Trophoblast cell (in vitro differentiated cells and primary cell): ENCODE results near the gene RNF40.
A peak's percentile ranks its signal among the peaks of the same experiment; 100 is the strongest.

Experiments
- DNase-seq, 2 donors: peaks; one replicate each; pipeline ENCODE4 v3.0.0-alpha.2; 2016
- H2AFZ ChIP-seq: 2 replicates; pipeline ENCODE4 v1.6.1; 2013; ENCODE audit warnings: low read length, moderate library complexity, mild to moderate bottlenecking; ENCODE audit not compliant: insufficient read depth, poor library complexity
- H2AK5ac ChIP-seq: 2 replicates; pipeline ENCODE4 v1.6.1; 2013; ENCODE audit warnings: mild to moderate bottlenecking, low read length
- H2BK120ac ChIP-seq: 2 replicates; pipeline ENCODE4 v1.6.1; 2013; ENCODE audit warnings: low read length, mild to moderate bottlenecking, moderate library complexity; ENCODE audit not compliant: insufficient read depth, poor library complexity
- H2BK12ac ChIP-seq: 2 replicates; pipeline ENCODE4 v1.6.1; 2013; ENCODE audit warnings: mild to moderate bottlenecking, low read length, moderate library complexity
- H2BK5ac ChIP-seq: 2 replicates; pipeline ENCODE4 v1.6.1; 2013; ENCODE audit warnings: low read length, low read depth, moderate library complexity, mild to moderate bottlenecking; ENCODE audit not compliant: poor library complexity
- H3K14ac ChIP-seq: 2 replicates; pipeline ENCODE4 v1.6.1; 2013; ENCODE audit warnings: mild to moderate bottlenecking, low read length
- H3K18ac ChIP-seq: 2 replicates; pipeline ENCODE4 v1.6.1; 2013; ENCODE audit warnings: mild to moderate bottlenecking, low read length
- H3K23ac ChIP-seq: 2 replicates; pipeline ENCODE4 v1.6.1; 2013; ENCODE audit warnings: low read length
- H3K27ac ChIP-seq: 2 replicates; pipeline ENCODE4 v1.5.1; 2013; ENCODE audit warnings: low read depth, mild to moderate bottlenecking, inconsistent platforms, low read length, moderate library complexity
- H3K27me3 ChIP-seq: 2 replicates; pipeline ENCODE4 v1.6.1; 2013; ENCODE audit warnings: inconsistent platforms, mild to moderate bottlenecking, low read length, moderate library complexity; ENCODE audit not compliant: insufficient read depth
- H3K36me3 ChIP-seq, 2 experiments: 1 replicate in 1 of 2; 2 replicates in 1 of 2; pipeline ENCODE4 v1.6.1; 2013; ENCODE audit warnings: low read length in 2 of 2, mild to moderate bottlenecking in 2 of 2, moderate library complexity in 1 of 2; ENCODE audit not compliant: insufficient read depth in 2 of 2, control insufficient read depth in 1 of 2
- H3K4ac ChIP-seq: 2 replicates; pipeline ENCODE4 v1.6.1; 2013; ENCODE audit warnings: low read depth, mild to moderate bottlenecking, low read length, moderate library complexity
- H3K4me1 ChIP-seq, 2 experiments: 1 replicate in 1 of 2; 2 replicates in 1 of 2; pipeline ENCODE4 v1.6.1; 2013; ENCODE audit warnings: low read length in 2 of 2, mild to moderate bottlenecking in 2 of 2, moderate library complexity in 1 of 2; ENCODE audit not compliant: insufficient read depth in 2 of 2, control insufficient read depth in 1 of 2
- H3K4me2 ChIP-seq: 2 replicates; pipeline ENCODE4 v1.6.1; 2013; ENCODE audit warnings: inconsistent platforms, mild to moderate bottlenecking, low read length, moderate library complexity
- H3K4me3 ChIP-seq: 2 replicates; pipeline ENCODE4 v1.5.1; 2013; ENCODE audit warnings: mild to moderate bottlenecking, low read depth, low read length, inconsistent platforms
- H3K79me1 ChIP-seq: one replicate; pipeline ENCODE4 v1.6.1; 2013; ENCODE audit warnings: low read length
- H3K79me2 ChIP-seq: 2 replicates; pipeline ENCODE4 v1.6.1; 2013; ENCODE audit warnings: low read length, mild to moderate bottlenecking; ENCODE audit not compliant: control insufficient read depth, insufficient read depth, poor library complexity
- H3K9ac ChIP-seq: 2 replicates; pipeline ENCODE4 v1.6.1; 2013; ENCODE audit warnings: mild to moderate bottlenecking, low read length
- H3K9me3 ChIP-seq: 2 replicates; pipeline ENCODE4 v1.6.1; 2013; ENCODE audit warnings: low read depth, mild to moderate bottlenecking, control low read depth, inconsistent platforms, low read length; ENCODE audit not compliant: insufficient read depth
- H4K12ac ChIP-seq: 2 replicates; pipeline ENCODE4 v1.6.1; 2013; ENCODE audit warnings: low read depth, mild to moderate bottlenecking, low read length, moderate library complexity
- H4K8ac ChIP-seq: 2 replicates; pipeline ENCODE4 v1.6.1; 2013; ENCODE audit warnings: low read depth, mild to moderate bottlenecking, low read length, moderate library complexity
- H4K91ac ChIP-seq: one replicate; pipeline ENCODE4 v1.6.1; 2013; ENCODE audit warnings: low read depth, mild to moderate bottlenecking, low read length, moderate library complexity
- WGBS: extraction: QIAGEN DNeasy Blood & Tissue Kit; methylation state at CpG from one replicate; pipeline ENCODE4 v1.1.7; 2013; ENCODE audit warnings: missing lambda C conversion rate; ENCODE audit not compliant: insufficient read length, insufficient coverage; ENCODE audit errors: extremely low coverage; 5-methylcytosine and 5-hydroxymethylcytosine counted together

Gene RNF40

GRCh38 chr16:30787613-30788378 is 25.7 kb downstream of the RNF40 start:
- H3K9ac ChIP-seq: peak overlapping the region; percentile 98
- no peak overlapping the region for H3K27ac ChIP-seq
- peak overlapping the region; percentile 96 for H3K4me3 ChIP-seq
- peaks cover 19 to 21% of the 10 kb centered on the region in 2 experiments for H3K36me3 ChIP-seq
- peaks cover 5% of the 10 kb centered on the region for H3K79me2 ChIP-seq
- peak in 1 of 2 donors; percentile 17 for DNase-seq
- peak overlapping the region; percentile 95 for H2AFZ ChIP-seq
- H2BK12ac ChIP-seq: peak overlapping the region; percentile 25
- H3K79me1 ChIP-seq: peaks cover 12% of the 10 kb centered on the region
- peak overlapping the region; percentile 95 for H4K8ac ChIP-seq
- H3K27me3 ChIP-seq: no peaks in the 10 kb centered on the region
- no CpG with 5 or more reads among the region's 11 CpGs for WGBS
- no peaks in the 10 kb centered on the region for H3K9me3 ChIP-seq
- H2BK5ac ChIP-seq: no peak overlapping the region
- H2BK120ac ChIP-seq: peak overlapping the region; percentile 90
- peak overlapping the region; percentile 93 for H4K91ac ChIP-seq
- H3K4me2 ChIP-seq: peak overlapping the region; percentile 70
- peaks cover 4 to 7% of the 10 kb centered on the region in 2 experiments for H3K4me1 ChIP-seq
- peak overlapping the region; percentile 0 for H3K18ac ChIP-seq
- no peak overlapping the region for H3K23ac ChIP-seq
- H3K14ac ChIP-seq: peak overlapping the region; percentile 88
- peak overlapping the region; percentile 19 for H2AK5ac ChIP-seq
- peak overlapping the region; percentile 99 for H4K12ac ChIP-seq
- no peak overlapping the region for H3K4ac ChIP-seq

- Histone ChIP-seq H4K91ac (no peak overlapping the region), H3K36me3 (no peaks in the 10 kb centered on the region), H3K9me3 (no peaks in the 10 kb centered on the region), H2AK5ac (no peak overlapping the region), H3K23ac (no peak overlapping the region), H3K9ac (no peak overlapping the region), H4K8ac (no peak overlapping the region), H3K18ac (no peak overlapping the region), H3K4me3 (no peak overlapping the region), H3K79me1 (no peaks in the 10 kb centered on the region), H3K4ac (no peak overlapping the region), H2BK12ac (no peak overlapping the region), H2BK120ac (no peak overlapping the region), H3K27ac (no peak overlapping the region), H3K79me2 (no peaks in the 10 kb centered on the region), H3K4me2 (no peak overlapping the region), H2AFZ (no peak overlapping the region), H4K12ac (no peak overlapping the region), H3K4me1 (no peaks in the 10 kb centered on the region), H3K14ac (no peak overlapping the region), H3K27me3 (no peaks in the 10 kb centered on the region), H2BK5ac (no peak overlapping the region)
- DNase-seq: no peak
- WGBS: no CpG with 5 or more reads among the region's 7 CpGs
These were observed 31.5 kb downstream of the RNF40 start for GRCh38 chr16:30793508-30794069.

- Histone ChIP-seq H3K4ac (no peak overlapping the region), H2AK5ac (no peak overlapping the region), H3K79me1 (no peaks in the 10 kb centered on the region), H3K23ac (no peak overlapping the region), H3K4me1 (no peaks in the 10 kb centered on the region), H3K4me2 (no peak overlapping the region), H3K4me3 (no peak overlapping the region), H2BK12ac (no peak overlapping the region), H3K36me3 (no peaks in the 10 kb centered on the region), H3K9ac (no peak overlapping the region), H2BK5ac (no peak overlapping the region), H3K14ac (no peak overlapping the region), H2BK120ac (no peak overlapping the region), H3K18ac (no peak overlapping the region), H2AFZ (no peak overlapping the region), H4K8ac (no peak overlapping the region), H3K27me3 (no peaks in the 10 kb centered on the region), H4K12ac (no peak overlapping the region), H3K27ac (no peak overlapping the region), H3K9me3 (no peaks in the 10 kb centered on the region), H3K79me2 (no peaks in the 10 kb centered on the region), H4K91ac (no peak overlapping the region)
- DNase-seq: no peak
- no CpG with 5 or more reads among the region's 3 CpGs for WGBS
These were observed 32.5 kb downstream of the RNF40 start for GRCh38 chr16:30794634-30795033.

GRCh38 chr16:30797670-30798309 is 35.7 kb downstream of the RNF40 start:
- Histone ChIP-seq H3K79me2 (no peaks in the 10 kb centered on the region), H4K91ac (no peak overlapping the region), H3K4me3 (no peak overlapping the region), H2AK5ac (no peak overlapping the region), H3K4me1 (no peaks in the 10 kb centered on the region), H2BK120ac (no peak overlapping the region), H3K79me1 (no peaks in the 10 kb centered on the region), H2BK5ac (no peak overlapping the region), H3K36me3 (no peaks in the 10 kb centered on the region), H3K4me2 (no peak overlapping the region), H3K27ac (no peak overlapping the region), H3K23ac (no peak overlapping the region), H3K18ac (no peak overlapping the region), H3K14ac (no peak overlapping the region), H2BK12ac (no peak overlapping the region), H3K4ac (no peak overlapping the region), H3K9ac (no peak overlapping the region), H3K27me3 (no peaks in the 10 kb centered on the region), H4K8ac (no peak overlapping the region), H4K12ac (no peak overlapping the region), H2AFZ (no peak overlapping the region), H3K9me3 (no peaks in the 10 kb centered on the region)
- no CpG with 5 or more reads among the region's 8 CpGs for WGBS
- peak in 1 of 2 donors; percentile 21 for DNase-seq
